DND-41 (cell line): ENCODE measurements around the gene FAM110A.

ENCODE experiments used
- ATAC-seq: fragments of 200-7000 bp; cut with Tn5 transposase; 3 replicates; pipeline ENCODE4 v1.9.1; 2021; ENCODE audit warnings: low read depth; ENCODE audit not compliant: insufficient read depth
- DNase-seq: peaks from one replicate; pipeline ENCODE4 v3.0.0-alpha.2; 2020
- H2AFZ ChIP-seq: 2 replicates; pipeline ENCODE4 v1.6.0; 2012; ENCODE audit warnings: low read depth, low read length
- H3K27ac ChIP-seq: 2 replicates; pipeline ENCODE4 v1.5.1; 2012; ENCODE audit warnings: low read length, inconsistent platforms
- H3K27me3 ChIP-seq: fragments of 200-600 bp; sonication (generic); 2 replicates; pipeline ENCODE4 v1.6.0; 2012; ENCODE audit warnings: low read length, mild to moderate bottlenecking, inconsistent platforms; ENCODE audit not compliant: insufficient read depth, poor library complexity
- H3K36me3 ChIP-seq: 2 replicates; pipeline ENCODE4 v1.5.1; 2012; ENCODE audit warnings: low read length, inconsistent platforms; ENCODE audit not compliant: insufficient read depth
- H3K4me1 ChIP-seq: 2 replicates; pipeline ENCODE4 v1.5.1; 2012; ENCODE audit warnings: mild to moderate bottlenecking, low read length; ENCODE audit not compliant: insufficient read depth
- H3K4me2 ChIP-seq: 2 replicates; pipeline ENCODE4 v1.6.0; 2012; ENCODE audit warnings: mild to moderate bottlenecking, moderate library complexity, low read length, inconsistent platforms; ENCODE audit not compliant: insufficient read depth
- H3K4me3 ChIP-seq, 2 experiments: fragments of 200-600 bp in 1 of 2; shearing (Covaris generic) in 1 of 2; 2 replicates each; pipeline ENCODE4 v1.5.1; 2012 to 2016; ENCODE audit warnings: inconsistent platforms in 2 of 2, low read length in 2 of 2, mild to moderate bottlenecking in 2 of 2, low read depth in 1 of 2, moderate library complexity in 1 of 2
- H3K79me2 ChIP-seq: 2 replicates; pipeline ENCODE4 v1.6.0; 2012; ENCODE audit warnings: low read length, inconsistent platforms; ENCODE audit not compliant: insufficient read depth
- H3K9ac ChIP-seq: 2 replicates; pipeline ENCODE4 v1.6.0; 2012; ENCODE audit warnings: low read depth, mild to moderate bottlenecking, inconsistent platforms, low read length, moderate library complexity
- H3K9me3 ChIP-seq: 2 replicates; pipeline ENCODE4 v1.5.1; 2012; ENCODE audit warnings: low read length, moderate library complexity, mild to moderate bottlenecking, inconsistent platforms; ENCODE audit not compliant: insufficient read depth, severe bottlenecking
- H4K20me1 ChIP-seq: 2 replicates; pipeline ENCODE4 v1.6.0; 2012; ENCODE audit warnings: low read length; ENCODE audit not compliant: insufficient read depth
- CTCF ChIP-seq: IDR thresholded peaks from 2 replicates; pipeline ENCODE4 v1.5.1; 2012; ENCODE audit warnings: borderline replicate concordance, low read length, moderate library complexity, mild to moderate bottlenecking; ENCODE audit not compliant: poor library complexity, severe bottlenecking; ENCODE audit errors: extremely low read depth
- EZH2 ChIP-seq: IDR thresholded peaks from 3 replicates; pipeline ENCODE4 v1.6.1; 2012; ENCODE audit warnings: borderline replicate concordance, low read depth, mild to moderate bottlenecking, moderate library complexity, low read length, inconsistent platforms; ENCODE audit not compliant: severe bottlenecking

The FAM110A gene

GRCh38 chr20:813390-813789, 20.1 kb upstream of the FAM110A start:
- ATAC-seq (no peak), DNase-seq (no peak)
- Histone ChIP-seq H3K4me3 (no peak overlapping the region), H3K27me3 (no peaks in the 10 kb centered on the region), H3K27ac (no peak overlapping the region), H2AFZ (no peak overlapping the region), H3K79me2 (no peaks in the 10 kb centered on the region), H3K36me3 (no peaks in the 10 kb centered on the region), H3K9me3 (peaks cover 6% of the 10 kb centered on the region), H3K4me1 (no peaks in the 10 kb centered on the region), H4K20me1 (no peaks in the 10 kb centered on the region), H3K9ac (no peak overlapping the region), H3K4me2 (no peak overlapping the region)
- TF ChIP-seq EZH2 (no peak), CTCF (no peak)

- H3K36me3 ChIP-seq: no peaks in the 10 kb centered on the region
- H3K9ac ChIP-seq: no peak overlapping the region
- TF ChIP-seq EZH2 (no peak), CTCF (no peak)
- no peak overlapping the region for H3K4me3 ChIP-seq
- H3K4me1 ChIP-seq: no peaks in the 10 kb centered on the region
- H3K4me2 ChIP-seq: no peak overlapping the region
- no peak overlapping the region for H3K27ac ChIP-seq
- no peaks in the 10 kb centered on the region for H3K9me3 ChIP-seq
- H3K27me3 ChIP-seq: no peaks in the 10 kb centered on the region
- H4K20me1 ChIP-seq: no peaks in the 10 kb centered on the region
- H2AFZ ChIP-seq: no peak overlapping the region
- H3K79me2 ChIP-seq: no peaks in the 10 kb centered on the region
- no peak for DNase-seq
- no peak for ATAC-seq
These were observed 18.3 kb upstream of the FAM110A start for GRCh38 chr20:815226-815625.

DNA sequence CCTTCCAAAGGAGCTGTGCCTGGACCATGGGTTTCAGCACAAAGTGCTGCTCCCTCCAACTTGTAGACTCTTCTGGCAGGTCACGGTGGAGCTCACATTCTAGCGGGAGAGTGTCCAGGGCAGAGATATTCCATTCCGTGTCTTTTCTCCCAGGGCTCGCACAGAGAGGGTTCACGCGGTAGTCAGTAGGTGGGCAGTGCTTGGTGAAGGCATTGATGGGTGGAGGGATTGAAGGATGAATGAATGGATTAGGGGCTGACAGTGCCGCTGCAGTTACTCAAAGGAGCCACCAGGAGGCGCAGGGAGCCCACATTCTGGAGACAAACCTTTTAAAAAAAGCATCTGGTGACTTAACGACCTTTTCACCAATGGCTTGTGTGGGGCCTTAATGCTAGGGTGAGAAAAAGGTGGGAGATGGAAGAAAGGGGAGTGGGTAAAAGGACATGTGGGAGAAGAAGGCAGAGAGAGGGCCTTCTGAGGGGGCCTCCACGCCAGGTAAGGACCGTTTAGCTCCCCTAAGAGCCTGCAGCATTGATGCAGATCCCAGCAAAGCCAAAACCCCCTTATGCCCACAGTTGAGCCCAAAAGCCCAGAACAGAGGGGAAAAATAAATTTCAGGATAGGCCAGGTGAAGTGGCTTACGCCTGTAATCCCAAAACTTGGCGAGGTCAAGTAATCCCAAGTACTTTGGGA, 17.5 kb upstream of the FAM110A start:
- ATAC-seq: peak; percentile 78

More for the DNA sequence above, 17.5 kb upstream of the FAM110A start:
- no peaks in the 10 kb centered on the region for H4K20me1 ChIP-seq
- H3K4me3 ChIP-seq: no peak overlapping the region
- no peak overlapping the region for H3K9ac ChIP-seq
- H3K79me2 ChIP-seq: no peaks in the 10 kb centered on the region
- H3K9me3 ChIP-seq: no peaks in the 10 kb centered on the region
- H3K27ac ChIP-seq: no peak overlapping the region
- H3K27me3 ChIP-seq: no peaks in the 10 kb centered on the region
- no peak for TF ChIP-seq EZH2
- TF ChIP-seq CTCF: peak; percentile 100
- H2AFZ ChIP-seq: no peak overlapping the region
- no peaks in the 10 kb centered on the region for H3K36me3 ChIP-seq
- DNase-seq: peak; percentile 70
- H3K4me1 ChIP-seq: no peaks in the 10 kb centered on the region
- H3K4me2 ChIP-seq: no peak overlapping the region
